Urinary bladder (tissue), 4 donors: ENCODE data around the gene RASGRP2. TPM values are rescaled to one million over a fixed set of nuclear protein-coding genes. Genes with fewer than 3 reads are reported as not detected.

Source experiments
- DNase-seq: peaks from one replicate; pipeline ENCODE4 v3.0.0-alpha.2; 2015; ENCODE audit errors: extremely low spot score
- H3K27ac ChIP-seq: one replicate; pipeline ENCODE4 v1.5.1; 2013; ENCODE audit warnings: low read depth, mild to moderate bottlenecking, moderate library complexity
- H3K36me3 ChIP-seq: one replicate; pipeline ENCODE4 v1.6.1; 2013; ENCODE audit warnings: mild to moderate bottlenecking, moderate library complexity; ENCODE audit not compliant: insufficient read depth
- H3K4me1 ChIP-seq: one replicate; pipeline ENCODE4 v1.6.1; 2013; ENCODE audit warnings: mild to moderate bottlenecking, moderate library complexity; ENCODE audit not compliant: insufficient read depth
- H3K4me3 ChIP-seq: one replicate; pipeline ENCODE4 v1.5.1; 2013; ENCODE audit warnings: low read depth, low read length
- WGBS: extraction: QIAGEN DNeasy Blood & Tissue Kit; methylation state at CpG from one replicate; pipeline ENCODE4 v1.1.7; 2013; 5-methylcytosine and 5-hydroxymethylcytosine counted together
- polyA plus RNA-seq: library from polyadenylated mRNA; stranded (reverse); fragments of 200-250 nt; gene quantifications from one replicate; pipeline ENCODE4 v1.2.3, GENCODE V29; 2013
- total RNA-seq: library from RNA; depleted of rRNA; stranded (reverse); fragments of >200 nt; gene quantifications from one replicate; pipeline ENCODE4 v1.2.3, GENCODE V29; 2014
- donor health status: healthy with polysubstance abuse.
- donor health status: healthy.

Gene RASGRP2
- total and polyA plus RNA-seq, 2 donors, result 7.6 to 46.1 TPM

- DNase-seq, result no peak
- WGBS, result under 1% methylated on average over 28 of the region's 28 CpGs
Measured at GRCh38 chr11:64778223-64778472, 34.2 kb upstream of the RASGRP2 start.

GRCh38 chr11:64777449-64778222, 33.7 kb upstream of the RASGRP2 start:
- peak; percentile 41 for DNase-seq
- Histone ChIP-seq H3K4me3 (peak overlapping the region; percentile 100), H3K27ac (peak overlapping the region; percentile 99), H3K4me1 (no peaks in the 10 kb centered on the region), H3K36me3 (peaks cover 1% of the 10 kb centered on the region)
- under 1% methylated on average over 98 of the region's 98 CpGs for WGBS

More at GRCh38 chr11:64778223-64778472, 34.2 kb upstream of the RASGRP2 start:
- peak overlapping the region; percentile 100 for H3K4me3 ChIP-seq
- H3K36me3 ChIP-seq, result peaks cover 1% of the 10 kb centered on the region
- no peaks in the 10 kb centered on the region for H3K4me1 ChIP-seq
- peak overlapping the region; percentile 99 for H3K27ac ChIP-seq

- 14% methylated on average over 3 of the region's 3 CpGs for WGBS
- no peak overlapping the region for H3K27ac ChIP-seq
- H3K36me3 ChIP-seq, result peaks cover 1% of the 10 kb centered on the region
- peak overlapping the region; percentile 100 for H3K4me3 ChIP-seq
- H3K4me1 ChIP-seq, result no peaks in the 10 kb centered on the region
- no peak for DNase-seq
Measured at GRCh38 chr11:64776875-64777274, 32.9 kb upstream of the RASGRP2 start.

- WGBS, result 63% methylated on average over 6 of the region's 6 CpGs
- peaks cover 1% of the 10 kb centered on the region for H3K36me3 ChIP-seq
- H3K4me1 ChIP-seq, result no peaks in the 10 kb centered on the region
- no peak overlapping the region for H3K27ac ChIP-seq
- H3K4me3 ChIP-seq, result no peak overlapping the region
- no peak for DNase-seq
Measured at GRCh38 chr11:64776425-64776824, 32.5 kb upstream of the RASGRP2 start.

DNA sequence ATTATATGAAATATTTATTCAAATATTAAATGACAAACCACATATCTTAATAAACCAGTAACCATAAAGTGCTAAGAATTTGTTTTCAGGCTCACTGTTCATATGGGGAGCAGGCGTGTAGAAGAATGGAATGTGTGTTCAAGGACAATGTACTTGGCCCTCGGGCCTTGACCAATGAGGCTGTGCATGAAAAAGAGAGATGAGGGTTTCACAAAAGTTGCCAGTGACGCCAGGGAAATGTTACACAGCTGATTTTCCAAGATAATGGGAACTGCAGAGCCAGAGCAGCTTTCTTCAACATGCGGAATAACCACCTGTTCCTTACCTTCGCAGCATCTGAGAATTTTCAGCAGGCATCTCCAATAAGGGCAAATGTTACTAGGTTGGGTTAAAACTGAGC, 30.2 kb upstream of the RASGRP2 start:
- DNase-seq, result no peak
- Histone ChIP-seq H3K36me3 (peaks cover 5% of the 10 kb centered on the region), H3K27ac (no peak overlapping the region), H3K4me3 (no peak overlapping the region), H3K4me1 (no peaks in the 10 kb centered on the region)
- WGBS, result 76% methylated on average over 5 of the region's 5 CpGs

DNA sequence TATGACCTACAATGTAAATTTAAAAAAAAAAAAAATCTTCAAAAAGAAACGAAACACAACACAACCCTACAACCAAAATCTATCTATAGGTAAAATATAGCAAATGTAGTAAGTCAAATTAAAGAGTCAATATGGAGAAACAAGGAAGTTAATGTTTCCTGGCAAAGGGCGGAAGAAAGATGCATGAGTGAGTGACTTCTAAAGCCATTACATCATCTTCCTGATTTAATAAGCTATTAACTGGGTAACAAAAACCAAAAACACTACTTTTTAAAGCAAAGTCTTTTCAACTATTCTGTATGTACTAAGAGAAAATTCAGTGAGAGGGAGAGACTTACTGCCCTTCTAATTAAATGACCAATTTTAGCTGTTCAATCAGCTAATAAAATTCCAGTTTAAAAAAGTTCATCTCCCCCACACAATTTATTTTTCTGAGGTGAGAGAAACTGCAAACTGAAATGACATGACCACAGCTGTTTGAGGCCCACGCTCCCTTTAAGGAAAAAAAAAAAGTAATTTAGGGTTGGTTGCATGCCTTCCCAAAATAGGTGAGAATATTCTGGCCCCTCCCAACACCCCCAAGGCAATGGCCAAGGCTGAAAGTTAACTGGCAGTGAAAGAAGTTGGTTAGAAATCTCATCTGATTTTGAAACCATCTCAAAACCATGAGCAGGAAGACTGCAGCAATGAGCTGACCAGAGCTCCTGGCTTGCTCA, 28.5 kb upstream of the RASGRP2 start:
- DNase-seq, result no peak
- peaks cover 16% of the 10 kb centered on the region for H3K36me3 ChIP-seq
- 69% methylated on average over 3 of the region's 3 CpGs for WGBS
- H3K4me3 ChIP-seq, result no peak overlapping the region
- H3K27ac ChIP-seq, result no peak overlapping the region
- H3K4me1 ChIP-seq, result no peaks in the 10 kb centered on the region

GRCh38 chr11:64771861-64772260, 27.9 kb upstream of the RASGRP2 start:
- H3K27ac ChIP-seq, result no peak overlapping the region
- H3K4me1 ChIP-seq, result no peaks in the 10 kb centered on the region
- no peak overlapping the region for H3K4me3 ChIP-seq
- DNase-seq, result no peak
- 85% methylated on average over 2 of the region's 2 CpGs for WGBS
- H3K36me3 ChIP-seq, result peaks cover 18% of the 10 kb centered on the region

DNA sequence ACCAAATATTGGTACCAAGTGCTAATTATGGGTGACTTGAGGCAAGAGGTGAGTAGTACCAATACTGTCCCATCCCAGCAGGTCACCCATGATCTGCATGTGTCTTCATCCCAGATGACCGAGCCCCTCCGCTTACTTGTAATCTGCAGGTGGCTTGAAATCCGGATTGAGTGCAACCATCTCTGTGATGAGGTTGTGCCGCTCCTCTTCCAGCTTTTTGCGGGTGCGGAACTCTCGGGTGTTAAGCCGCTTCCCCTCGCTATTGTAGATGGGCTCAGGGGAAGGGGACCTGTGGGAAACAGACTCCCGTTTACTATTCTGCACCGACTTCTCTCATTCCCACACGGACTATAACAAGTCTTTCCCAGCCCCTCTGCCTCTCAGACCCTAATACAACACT, 26.2 kb upstream of the RASGRP2 start:
- H3K4me1 ChIP-seq, result no peaks in the 10 kb centered on the region
- no peak overlapping the region for H3K27ac ChIP-seq
- DNase-seq, result no peak
- WGBS, result 92% methylated on average over 12 of the region's 12 CpGs
- H3K36me3 ChIP-seq, result peaks cover 17% of the 10 kb centered on the region
- no peak overlapping the region for H3K4me3 ChIP-seq

DNA sequence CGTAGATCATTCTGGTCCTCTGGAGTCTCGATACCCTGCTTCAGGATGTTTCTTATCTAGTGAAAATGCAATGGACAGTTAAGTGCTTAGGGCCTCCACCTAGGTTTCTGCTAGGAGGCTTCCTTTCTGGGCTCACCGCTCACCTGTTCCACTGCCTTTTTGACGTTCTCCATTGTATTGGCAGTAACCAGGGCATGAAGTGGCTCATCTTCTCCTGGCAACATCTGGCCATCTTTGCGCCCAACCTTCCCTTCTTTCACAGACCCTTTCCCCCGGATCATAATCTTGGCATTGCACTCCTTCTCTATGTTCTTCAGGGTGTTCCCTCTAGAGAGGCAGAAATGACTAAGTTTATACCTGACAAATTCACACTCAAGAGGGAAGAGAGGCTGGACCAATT, 25.3 kb upstream of the RASGRP2 start:
- WGBS, result 92% methylated on average over 6 of the region's 6 CpGs

DNA sequence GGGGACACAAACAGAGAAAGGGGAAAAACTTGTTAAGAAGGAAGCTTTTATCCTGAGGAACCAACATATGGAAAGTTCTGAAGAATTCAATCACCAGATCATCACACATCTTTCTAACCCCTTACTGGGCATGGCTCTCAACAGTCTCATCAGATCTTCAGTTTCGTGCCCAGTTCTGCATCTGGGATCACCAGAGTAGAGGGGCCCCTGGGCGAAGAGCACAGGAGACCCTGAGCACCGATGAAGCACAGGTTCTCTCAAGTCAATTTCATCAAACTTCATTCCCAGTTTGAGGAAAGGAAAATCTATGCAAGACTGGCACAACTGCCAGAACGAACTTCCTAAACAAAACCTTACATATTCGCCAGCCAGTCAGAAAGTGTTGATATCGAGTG, 24.4 kb upstream of the RASGRP2 start:
- Histone ChIP-seq H3K36me3 (peaks cover 23% of the 10 kb centered on the region), H3K27ac (no peak overlapping the region), H3K4me3 (no peak overlapping the region), H3K4me1 (no peaks in the 10 kb centered on the region)
- no peak for DNase-seq
- WGBS, result 87% methylated on average over 6 of the region's 6 CpGs

More for the DNA sequence above, 25.3 kb upstream of the RASGRP2 start:
- peaks cover 22% of the 10 kb centered on the region for H3K36me3 ChIP-seq
- H3K27ac ChIP-seq, result no peak overlapping the region
- H3K4me3 ChIP-seq, result no peak overlapping the region
- DNase-seq, result no peak
- H3K4me1 ChIP-seq, result no peaks in the 10 kb centered on the region

DNA sequence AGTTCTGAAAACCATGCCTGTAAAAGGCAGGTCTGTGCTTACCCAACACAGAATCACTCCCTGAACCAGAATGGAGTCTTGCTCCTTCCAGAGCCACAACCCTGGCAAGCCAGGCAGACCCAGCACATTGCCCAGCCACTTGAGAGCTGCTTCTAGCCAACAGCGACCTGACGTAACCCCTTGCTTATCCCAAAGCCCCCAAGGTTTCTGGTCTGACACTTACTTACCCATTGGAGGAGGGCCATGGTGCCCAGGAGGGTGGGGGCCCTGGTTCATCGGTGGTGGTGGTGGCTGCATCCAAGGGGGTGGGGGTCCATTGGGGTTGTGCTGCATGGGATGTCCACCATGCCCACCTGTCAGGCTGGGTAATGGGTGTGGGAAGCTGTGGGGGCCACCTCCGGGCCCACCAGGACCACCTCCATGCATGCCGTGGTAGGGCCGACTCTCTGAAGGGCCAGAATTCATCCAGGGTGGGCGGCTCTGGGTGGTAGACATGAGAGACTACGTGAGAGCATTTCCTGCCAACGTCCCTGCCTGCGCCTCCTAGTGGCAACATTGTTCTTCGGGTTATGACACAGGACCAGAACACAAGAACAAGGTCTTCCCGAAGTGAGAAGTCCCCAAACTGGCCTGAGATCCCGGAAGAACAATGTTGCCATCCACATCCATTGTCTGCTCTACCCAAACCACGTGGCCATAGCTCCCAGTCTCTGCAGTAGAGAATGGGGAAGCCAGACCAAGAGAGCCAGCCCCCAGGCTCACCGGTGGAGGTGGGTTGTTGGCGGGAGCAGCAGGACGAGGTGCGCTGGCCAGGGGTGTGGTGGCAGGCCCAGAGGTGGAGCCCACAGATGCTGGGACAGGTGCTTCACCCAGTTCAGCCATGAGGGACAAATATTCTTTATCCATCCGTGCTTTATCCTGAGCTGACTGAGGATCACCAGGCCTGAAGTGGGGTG, 23.7 kb upstream of the RASGRP2 start:
- Histone ChIP-seq H3K36me3 (peaks cover 23% of the 10 kb centered on the region), H3K27ac (no peak overlapping the region), H3K4me3 (no peak overlapping the region), H3K4me1 (no peaks in the 10 kb centered on the region)
- WGBS, result 50% methylated on average over 19 of the region's 19 CpGs
- no peak for DNase-seq

DNA sequence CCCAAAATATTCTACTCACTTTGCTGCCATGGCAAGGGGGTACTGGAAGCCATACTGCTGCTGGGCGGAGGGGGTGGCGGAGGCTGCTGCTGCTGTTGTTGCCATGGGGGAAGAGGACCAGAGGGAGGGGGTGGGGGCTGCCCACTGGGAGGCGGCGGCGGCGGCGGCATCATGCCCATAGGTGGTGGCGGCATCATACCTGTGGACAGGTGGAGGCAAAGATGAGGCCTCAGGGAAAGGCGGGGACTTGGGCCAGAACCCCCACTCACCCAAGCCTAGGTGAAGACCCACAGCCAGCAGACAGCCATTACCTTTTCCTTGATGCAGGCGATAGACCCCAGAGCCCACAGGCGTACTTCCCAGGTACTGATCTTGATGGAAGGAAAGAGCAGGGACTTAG, 22.9 kb upstream of the RASGRP2 start:
- no peak for DNase-seq
- Histone ChIP-seq H3K36me3 (peaks cover 23% of the 10 kb centered on the region), H3K4me1 (no peaks in the 10 kb centered on the region), H3K27ac (no peak overlapping the region), H3K4me3 (no peak overlapping the region)
- 96% methylated on average over 11 of the region's 11 CpGs for WGBS

DNA sequence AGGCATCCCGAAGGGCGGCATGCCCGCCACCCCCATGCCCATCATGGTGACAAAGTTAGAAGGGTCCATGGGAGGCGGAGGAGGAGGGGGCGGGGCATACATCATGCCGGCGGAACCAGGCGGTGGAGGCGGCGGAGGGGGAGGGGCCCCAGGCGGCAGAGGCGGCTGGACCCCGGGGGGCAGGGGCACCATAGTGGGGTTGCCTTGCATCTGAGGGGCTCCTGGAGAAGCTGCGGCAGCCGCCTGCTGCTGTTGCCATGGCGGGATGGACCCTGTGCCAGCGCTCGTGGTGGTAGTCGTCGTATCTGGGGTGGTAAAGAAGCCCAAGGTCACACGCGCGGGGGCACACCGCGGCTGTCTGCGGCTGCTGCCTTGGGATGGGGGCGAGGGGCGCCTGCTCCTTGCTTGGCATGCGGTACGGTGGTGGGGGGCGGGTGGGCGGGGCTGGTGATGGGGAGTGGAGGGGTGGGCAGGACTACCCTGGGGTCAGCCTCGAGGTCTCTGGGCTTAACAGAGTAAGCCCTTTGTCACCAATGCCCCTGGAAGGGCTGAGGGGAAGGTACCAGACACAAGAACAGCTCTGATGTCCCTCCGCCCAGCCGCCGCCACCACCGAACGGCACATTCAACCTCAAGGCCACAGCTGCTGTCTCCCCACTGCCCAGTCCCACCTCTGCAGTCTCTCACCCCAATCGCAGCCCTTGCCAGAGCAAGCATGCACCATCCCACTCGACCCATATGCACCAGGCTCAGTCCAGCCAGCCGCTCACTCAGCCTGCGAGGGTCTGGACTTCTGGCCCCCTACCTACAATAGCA, 22.1 kb upstream of the RASGRP2 start:
- H3K4me1 ChIP-seq, result no peaks in the 10 kb centered on the region
- DNase-seq, result no peak

More for the DNA sequence above, 22.1 kb upstream of the RASGRP2 start:
- no peak overlapping the region for H3K4me3 ChIP-seq
- H3K36me3 ChIP-seq, result peaks cover 23% of the 10 kb centered on the region
- no peak overlapping the region for H3K27ac ChIP-seq
- WGBS, result 86% methylated on average over 42 of the region's 42 CpGs
